ENCODE results near the gene LSAMP. TPM values are rescaled to one million over a fixed set of nuclear protein-coding genes. Genes with fewer than 3 reads are reported as not detected.

The LSAMP gene
- total and polyA plus RNA-seq, 2 donors (not counting 3 experiments of a cell fraction or from before 2014, with no cell fraction given): not detected

DNA sequence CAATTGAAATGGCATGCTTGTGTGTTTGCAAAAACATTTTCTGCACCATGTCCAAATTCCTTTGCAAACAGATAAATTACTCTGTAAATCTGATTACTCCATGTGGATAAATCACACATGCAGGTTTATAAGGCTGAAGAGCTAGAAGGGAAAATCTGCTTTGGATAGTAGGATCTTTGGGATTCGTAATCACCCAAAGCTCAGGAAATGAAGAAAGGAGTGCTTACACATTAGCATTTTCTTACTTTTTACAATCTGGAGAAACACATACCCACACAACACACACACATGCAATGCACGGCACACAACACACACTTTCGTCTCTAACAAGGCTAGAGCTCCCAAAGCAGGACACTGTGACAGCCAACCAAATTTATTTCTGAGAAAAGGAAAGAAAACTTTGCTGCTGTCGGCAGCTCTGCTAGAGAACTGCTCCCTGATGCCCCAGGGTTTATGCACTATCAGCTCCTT is 2.1 kb downstream of the LSAMP start:
- Histone ChIP-seq H4K20me1 (replicated peaks; ENCODE audit: control insufficient read depth, extremely low read depth, insufficient read depth, low read length) (no peaks in the 10 kb centered on the region), H3K9me3 (replicated peaks; ENCODE audit: control insufficient read depth, insufficient read depth, low read length) (no peaks in the 10 kb centered on the region), H3K4me1 (ENCODE audit: control insufficient read depth, extremely low read depth, insufficient read depth, low read length) (no peaks in the 10 kb centered on the region), H3K4me2 (ENCODE audit: insufficient read depth, low read length) (no peak overlapping the region), H3K4me3 (replicated peaks in 1 of 3; ENCODE audit: insufficient read depth in 1 of 3, low read depth in 1 of 3, low read length in 3 of 3) (no peak overlapping the region), H3K9me1 (replicated peaks; ENCODE audit: control insufficient read depth, extremely low read depth, insufficient read depth, low read length) (no peaks in the 10 kb centered on the region), H3K27me3 (ENCODE audit: control insufficient read depth in 2 of 2, insufficient read depth in 2 of 2, low read length in 2 of 2) (no peaks in the 10 kb centered on the region), H2AFZ (ENCODE audit: low read depth, low read length) (no peak overlapping the region), H3K79me2 (ENCODE audit: control insufficient read depth, insufficient read depth, low read length) (no peaks in the 10 kb centered on the region), H3K9ac (replicated peaks; ENCODE audit: extremely low read depth, insufficient read depth, low read length) (no peak overlapping the region), H3K36me3 (ENCODE audit: control insufficient read depth in 2 of 2, extremely low read depth in 1 of 2, insufficient read depth in 2 of 2, low read length in 2 of 2) (no peaks in the 10 kb centered on the region), H3K27ac (ENCODE audit: insufficient read depth, low read depth, low read length) (no peak overlapping the region)
- ChIA-PET POLR2A (no interaction called here), CTCF (no interaction called here)
- DNase-seq (ENCODE audit: low read depth, low spot score): no peak
- FAIRE-seq: no peak
- intact Hi-C loops (cut with micrococcal nuclease) (no loop called here), dilution Hi-C loops (cut with MboI; ENCODE audit: extremely low pct_ligation_motif_present, low sequenced_read_pairs) (no loop called here)
- BruUV-seq (replicated peaks): no TSS peak
- TF ChIP-seq POLR2AphosphoS5 (IDR thresholded peaks at IDR 0.05; ENCODE audit: insufficient read depth, low read depth, low read length): no peak

DNA sequence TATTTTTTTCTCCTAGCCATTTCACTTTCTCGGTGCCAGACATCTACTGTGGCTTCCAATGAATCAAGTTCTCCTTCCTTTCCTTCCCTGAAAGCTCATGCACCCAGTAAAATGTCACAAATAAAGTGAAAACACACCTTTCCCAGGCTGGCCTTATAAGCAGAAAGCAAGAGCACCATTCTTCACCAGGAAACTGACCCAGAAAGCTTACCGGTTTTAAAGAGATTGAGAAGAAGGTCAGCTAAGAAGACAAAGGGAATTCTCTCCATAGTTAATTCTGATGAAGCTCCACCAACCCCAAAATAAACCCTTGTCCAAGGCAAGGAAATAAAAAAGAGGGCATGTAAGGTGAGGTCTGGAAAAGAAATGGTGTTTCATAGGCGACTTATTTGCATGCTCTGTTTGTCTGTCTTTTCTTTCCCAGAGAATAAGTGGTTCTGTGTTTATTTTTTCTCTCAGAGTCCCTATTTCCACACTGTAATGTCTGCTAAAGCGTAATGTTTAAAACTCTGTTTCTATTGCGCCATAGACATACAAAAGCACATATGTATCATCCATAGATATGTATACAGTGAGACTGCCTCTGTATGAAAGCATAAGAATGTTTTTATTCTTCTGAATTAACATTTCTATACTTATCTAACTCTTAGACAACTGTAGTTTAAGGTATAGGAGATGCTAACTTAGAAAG is 2.8 kb downstream of the LSAMP start:
- no peak overlapping the region for H2AFZ ChIP-seq (ENCODE audit: low read depth, low read length)
- H3K27me3 ChIP-seq (ENCODE audit: control insufficient read depth in 2 of 2, insufficient read depth in 2 of 2, low read length in 2 of 2): no peaks in the 10 kb centered on the region
- no peak overlapping the region for H3K27ac ChIP-seq (ENCODE audit: insufficient read depth, low read depth, low read length)
- intact Hi-C loops (cut with micrococcal nuclease): no loop called here
- H4K20me1 ChIP-seq (replicated peaks; ENCODE audit: control insufficient read depth, extremely low read depth, insufficient read depth, low read length): no peaks in the 10 kb centered on the region
- no peak for DNase-seq (ENCODE audit: low read depth, low spot score)
- H3K9me3 ChIP-seq (replicated peaks; ENCODE audit: control insufficient read depth, insufficient read depth, low read length): no peaks in the 10 kb centered on the region
- H3K9ac ChIP-seq (replicated peaks; ENCODE audit: extremely low read depth, insufficient read depth, low read length): no peak overlapping the region
- dilution Hi-C loops (cut with MboI; ENCODE audit: extremely low pct_ligation_motif_present, low sequenced_read_pairs): no loop called here
- H3K4me1 ChIP-seq (ENCODE audit: control insufficient read depth, extremely low read depth, insufficient read depth, low read length): no peaks in the 10 kb centered on the region
- TF ChIP-seq POLR2A (IDR thresholded peaks at IDR 0.05; ENCODE audit: low read depth, low read length) (no peak), JUN (IDR thresholded peaks at IDR 0.05; ENCODE audit: borderline replicate concordance, insufficient read depth, insufficient read length, low read depth) (no peak)
- H3K4me2 ChIP-seq (ENCODE audit: insufficient read depth, low read length): no peak overlapping the region
- ChIA-PET POLR2A (no interaction called here), CTCF (no interaction called here)
- H3K4me3 ChIP-seq (replicated peaks in 1 of 3; ENCODE audit: insufficient read depth in 1 of 3, low read depth in 1 of 3, low read length in 3 of 3): no peak overlapping the region
- no peaks in the 10 kb centered on the region for H3K79me2 ChIP-seq (ENCODE audit: control insufficient read depth, insufficient read depth, low read length)
- H3K36me3 ChIP-seq (ENCODE audit: control insufficient read depth in 2 of 2, extremely low read depth in 1 of 2, insufficient read depth in 2 of 2, low read length in 2 of 2): no peaks in the 10 kb centered on the region
- no peak for FAIRE-seq
- BruUV-seq (replicated peaks): no TSS peak
- no peaks in the 10 kb centered on the region for H3K9me1 ChIP-seq (replicated peaks; ENCODE audit: control insufficient read depth, extremely low read depth, insufficient read depth, low read length)
